GM12873 (cell line): ENCODE results near the gene CPA1.

Experiments
- CTCF ChIP-seq: IDR thresholded peaks from 2 replicates; pipeline ENCODE4 v1.5.1; 2012; ENCODE audit warnings: low read depth, mild to moderate bottlenecking, moderate library complexity, low read length, control low read depth; ENCODE audit not compliant: insufficient read depth; ENCODE audit errors: missing control alignments

Gene CPA1

GRCh38 chr7:130364451-130364850 is 15.8 kb upstream of the CPA1 start:
- TF ChIP-seq CTCF, result no peak

- TF ChIP-seq CTCF, result no peak
Measured at GRCh38 chr7:130365088-130365487, 15.2 kb upstream of the CPA1 start.

- TF ChIP-seq CTCF, result no peak
Measured at GRCh38 chr7:130365511-130366441, 14.5 kb upstream of the CPA1 start.

- TF ChIP-seq CTCF, result no peak
Measured at GRCh38 chr7:130366564-130366963, 13.7 kb upstream of the CPA1 start.

- no peak for TF ChIP-seq CTCF
Measured at GRCh38 chr7:130367088-130367755, 13.1 kb upstream of the CPA1 start.

GRCh38 chr7:130367836-130368746 is 12.2 kb upstream of the CPA1 start:
- TF ChIP-seq CTCF, result no peak
